PC-9 (cell line): Measurements from ENCODE around the gene CHAD.

ENCODE experiments used
- EZH2 ChIP-seq: fragments of 200-600 bp; sonication (generic); IDR thresholded peaks from 2 replicates; pipeline ENCODE4 v1.8.0; 2017; ENCODE audit warnings: antibody characterized with exemption, low read depth
- TF ChIP-seq, protein P1 (sequence below): fragments of 200-600 bp; sonication (generic); conservative IDR thresholded peaks from 2 replicates; pipeline ENCODE4 v1.6.1; 2017; ENCODE audit warnings: mixed run types, antibody characterized with exemption, mild to moderate bottlenecking, moderate library complexity

DNA sequence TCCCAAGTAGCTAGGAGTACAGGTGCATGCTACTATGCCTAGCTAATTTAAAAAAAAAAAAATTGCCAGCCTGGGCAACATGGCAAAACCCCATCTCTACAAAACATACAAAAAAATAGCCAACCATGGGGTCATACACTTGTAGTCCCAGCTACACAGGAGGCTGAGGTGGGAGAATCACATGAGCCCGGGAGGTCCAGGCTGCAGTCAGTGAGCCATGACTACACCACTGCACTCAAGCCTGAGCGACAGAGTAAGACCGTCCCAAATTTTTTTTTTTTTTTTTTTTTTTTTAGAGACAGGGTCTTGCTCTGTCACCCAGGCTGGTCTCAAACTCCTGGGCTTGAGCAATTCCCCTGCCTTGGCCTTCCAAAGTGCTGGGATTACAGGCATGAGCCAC lies 14.8 kb downstream of the CHAD start:
- TF ChIP-seq, protein P1, sequence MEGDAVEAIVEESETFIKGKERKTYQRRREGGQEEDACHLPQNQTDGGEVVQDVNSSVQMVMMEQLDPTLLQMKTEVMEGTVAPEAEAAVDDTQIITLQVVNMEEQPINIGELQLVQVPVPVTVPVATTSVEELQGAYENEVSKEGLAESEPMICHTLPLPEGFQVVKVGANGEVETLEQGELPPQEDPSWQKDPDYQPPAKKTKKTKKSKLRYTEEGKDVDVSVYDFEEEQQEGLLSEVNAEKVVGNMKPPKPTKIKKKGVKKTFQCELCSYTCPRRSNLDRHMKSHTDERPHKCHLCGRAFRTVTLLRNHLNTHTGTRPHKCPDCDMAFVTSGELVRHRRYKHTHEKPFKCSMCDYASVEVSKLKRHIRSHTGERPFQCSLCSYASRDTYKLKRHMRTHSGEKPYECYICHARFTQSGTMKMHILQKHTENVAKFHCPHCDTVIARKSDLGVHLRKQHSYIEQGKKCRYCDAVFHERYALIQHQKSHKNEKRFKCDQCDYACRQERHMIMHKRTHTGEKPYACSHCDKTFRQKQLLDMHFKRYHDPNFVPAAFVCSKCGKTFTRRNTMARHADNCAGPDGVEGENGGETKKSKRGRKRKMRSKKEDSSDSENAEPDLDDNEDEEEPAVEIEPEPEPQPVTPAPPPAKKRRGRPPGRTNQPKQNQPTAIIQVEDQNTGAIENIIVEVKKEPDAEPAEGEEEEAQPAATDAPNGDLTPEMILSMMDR, result no peak
- no peak for TF ChIP-seq EZH2
